Esophagus muscularis mucosa (tissue), 2 donors: Measurements from ENCODE around the gene JAKMIP3.

ENCODE experiments used
- EP300 ChIP-seq: sonication (generic); formaldehyde crosslinking; IDR thresholded peaks from one replicate; pipeline ENCODE4 v1.6.1; 2017; ENCODE audit warnings: antibody characterized with exemption
- POLR2A ChIP-seq: fragments of 450-650 bp; IDR thresholded peaks from one replicate; pipeline ENCODE4 v1.6.1; 2017; ENCODE audit warnings: antibody characterized with exemption, moderate library complexity, mild to moderate bottlenecking, low read depth

DNA sequence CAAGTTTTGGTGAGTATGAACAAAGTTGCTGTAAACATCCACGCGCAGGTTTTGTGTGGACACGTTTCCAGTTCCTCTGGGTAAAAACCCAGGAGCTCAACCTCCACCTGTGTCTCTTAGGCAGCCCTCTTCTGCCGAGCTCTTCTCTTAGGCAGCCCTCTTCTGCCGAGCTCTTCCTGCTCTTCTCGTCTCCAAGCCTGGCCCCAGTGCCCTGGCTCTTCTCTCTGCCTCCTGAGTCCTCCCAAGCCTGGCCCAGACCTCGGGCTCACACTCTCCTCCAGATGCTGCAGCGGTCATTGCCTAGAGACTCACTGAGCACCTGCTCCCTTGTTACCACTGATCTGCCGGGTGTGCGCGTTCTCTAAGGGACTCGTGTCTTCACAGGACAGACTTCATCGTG lies 45.3 kb upstream of the JAKMIP3 start:
- no peak for TF ChIP-seq EP300
- no peak for TF ChIP-seq POLR2A
